ENCODE results near the gene LPO. TPM values are rescaled to one million over a fixed set of nuclear protein-coding genes. Genes with fewer than 3 reads are reported as not detected.

Gene LPO
- polyA plus RNA-seq, 1 experiment = not detected

GRCh38 chr17:58283674-58284612, 45.6 kb downstream of the LPO start:
- TF ChIP-seq, protein P1, sequence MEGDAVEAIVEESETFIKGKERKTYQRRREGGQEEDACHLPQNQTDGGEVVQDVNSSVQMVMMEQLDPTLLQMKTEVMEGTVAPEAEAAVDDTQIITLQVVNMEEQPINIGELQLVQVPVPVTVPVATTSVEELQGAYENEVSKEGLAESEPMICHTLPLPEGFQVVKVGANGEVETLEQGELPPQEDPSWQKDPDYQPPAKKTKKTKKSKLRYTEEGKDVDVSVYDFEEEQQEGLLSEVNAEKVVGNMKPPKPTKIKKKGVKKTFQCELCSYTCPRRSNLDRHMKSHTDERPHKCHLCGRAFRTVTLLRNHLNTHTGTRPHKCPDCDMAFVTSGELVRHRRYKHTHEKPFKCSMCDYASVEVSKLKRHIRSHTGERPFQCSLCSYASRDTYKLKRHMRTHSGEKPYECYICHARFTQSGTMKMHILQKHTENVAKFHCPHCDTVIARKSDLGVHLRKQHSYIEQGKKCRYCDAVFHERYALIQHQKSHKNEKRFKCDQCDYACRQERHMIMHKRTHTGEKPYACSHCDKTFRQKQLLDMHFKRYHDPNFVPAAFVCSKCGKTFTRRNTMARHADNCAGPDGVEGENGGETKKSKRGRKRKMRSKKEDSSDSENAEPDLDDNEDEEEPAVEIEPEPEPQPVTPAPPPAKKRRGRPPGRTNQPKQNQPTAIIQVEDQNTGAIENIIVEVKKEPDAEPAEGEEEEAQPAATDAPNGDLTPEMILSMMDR (IDR thresholded peaks at IDR 0.05; ENCODE audit: low read depth, low read length) = no peak
- POLR2A ChIA-PET = no interaction called here
- Histone ChIP-seq H3K4me3 (ENCODE audit: low read depth, low read length) (no peak overlapping the region), H3K9me3 (ENCODE audit: control insufficient read depth, insufficient read depth, low read length) (no peaks in the 10 kb centered on the region; the same call in 1 of the 2 replicates), H3K27ac (ENCODE audit: low read depth, low read length) (no peak overlapping the region), H3K27me3 (ENCODE audit: control insufficient read depth, insufficient read depth, low read length) (peaks cover 20% of the 10 kb centered on the region)
- no peak for DNase-seq (ENCODE audit: low read depth, low spot score)
- CTCF ChIA-PET = interaction anchor here (1.5 kb wide), 1 partner anchor 20 kb away, joined by 3 read pairs; no protein-coding TSS in a partner anchor

DNA sequence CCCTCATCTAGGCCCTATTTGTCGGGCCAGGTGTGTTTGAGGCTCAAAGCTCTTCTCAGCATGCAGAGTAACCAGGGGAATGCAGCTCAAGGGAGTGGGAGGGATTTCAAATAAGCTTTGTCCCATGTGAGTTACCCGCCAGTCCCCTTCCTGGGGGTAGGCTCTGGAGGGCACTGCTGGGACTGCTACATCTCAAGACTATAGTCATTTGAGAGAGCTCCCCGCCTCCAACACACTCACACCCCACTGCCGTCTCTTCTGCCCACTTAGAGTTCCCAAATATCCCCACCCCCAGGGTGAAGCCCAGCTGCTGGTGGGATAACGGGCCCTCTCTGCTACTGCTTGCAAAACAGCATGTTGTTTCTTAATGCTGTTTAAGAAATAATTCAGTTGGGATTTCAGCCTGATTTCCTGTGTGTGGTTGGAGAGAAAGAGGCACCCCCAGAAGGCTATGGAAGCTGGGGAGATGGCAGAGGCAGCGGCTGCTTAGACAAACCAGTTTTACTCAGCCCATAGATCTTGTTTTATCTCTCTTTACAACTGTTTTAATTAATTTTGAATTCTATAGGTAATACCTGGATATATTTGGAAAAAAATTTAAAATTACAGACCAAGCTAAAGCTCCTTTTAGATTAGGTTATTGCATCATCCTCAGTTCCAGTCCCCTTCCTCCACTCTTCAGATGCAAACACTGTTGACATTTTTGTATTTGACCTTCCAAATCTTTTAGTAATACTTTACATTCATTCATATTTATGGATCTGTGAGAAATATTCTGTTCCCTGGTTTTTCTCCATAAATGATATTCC, 46.4 kb downstream of the LPO start:
- no peaks in the 10 kb centered on the region for H3K9me3 ChIP-seq (ENCODE audit: control insufficient read depth, insufficient read depth, low read length)
- POLR2A ChIA-PET = no interaction called here
- CTCF ChIA-PET = interaction anchor here (1.5 kb wide), 1 partner anchor 19 kb away, joined by 3 read pairs; no protein-coding TSS in a partner anchor
- no peak overlapping the region for H3K27ac ChIP-seq (ENCODE audit: low read depth, low read length)
- TF ChIP-seq, protein P1 (IDR thresholded peaks at IDR 0.05; ENCODE audit: low read depth, low read length) = no peak
- peaks cover 12% of the 10 kb centered on the region for H3K27me3 ChIP-seq (ENCODE audit: control insufficient read depth, insufficient read depth, low read length)
- DNase-seq (ENCODE audit: low read depth, low spot score) = no peak
- H3K4me3 ChIP-seq (ENCODE audit: low read depth, low read length) = no peak overlapping the region

DNA sequence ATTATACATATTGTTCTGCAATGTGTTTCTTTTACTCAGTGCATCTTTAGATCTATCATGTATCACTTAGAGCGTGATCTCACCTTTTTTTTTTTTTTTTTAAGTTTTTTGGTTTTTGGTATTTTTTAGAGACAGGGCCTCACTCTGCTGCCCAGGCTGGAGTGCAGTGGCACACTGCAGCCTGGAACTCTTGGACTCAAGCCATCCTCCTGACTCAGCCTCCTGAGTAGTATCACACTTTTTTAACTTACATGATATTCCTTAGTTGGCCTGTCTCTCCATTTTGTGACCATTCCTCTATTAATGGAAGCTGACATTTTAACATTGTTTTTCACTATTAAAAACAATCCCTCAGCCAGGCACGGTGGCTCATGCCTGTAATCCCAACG, 47.0 kb downstream of the LPO start:
- peaks cover 9% of the 10 kb centered on the region for H3K27me3 ChIP-seq (ENCODE audit: control insufficient read depth, insufficient read depth, low read length)
- no peaks in the 10 kb centered on the region for H3K9me3 ChIP-seq (ENCODE audit: control insufficient read depth, insufficient read depth, low read length)
- CTCF ChIA-PET = interaction anchor here (1.5 kb wide), 1 partner anchor 18 kb away, joined by 3 read pairs; no protein-coding TSS in a partner anchor
- no peak overlapping the region for H3K4me3 ChIP-seq (ENCODE audit: low read depth, low read length)
- POLR2A ChIA-PET = no interaction called here
- TF ChIP-seq, protein P1 (IDR thresholded peaks at IDR 0.05; ENCODE audit: low read depth, low read length) = no peak
- no peak for DNase-seq (ENCODE audit: low read depth, low spot score)
- H3K27ac ChIP-seq (ENCODE audit: low read depth, low read length) = no peak overlapping the region

DNA sequence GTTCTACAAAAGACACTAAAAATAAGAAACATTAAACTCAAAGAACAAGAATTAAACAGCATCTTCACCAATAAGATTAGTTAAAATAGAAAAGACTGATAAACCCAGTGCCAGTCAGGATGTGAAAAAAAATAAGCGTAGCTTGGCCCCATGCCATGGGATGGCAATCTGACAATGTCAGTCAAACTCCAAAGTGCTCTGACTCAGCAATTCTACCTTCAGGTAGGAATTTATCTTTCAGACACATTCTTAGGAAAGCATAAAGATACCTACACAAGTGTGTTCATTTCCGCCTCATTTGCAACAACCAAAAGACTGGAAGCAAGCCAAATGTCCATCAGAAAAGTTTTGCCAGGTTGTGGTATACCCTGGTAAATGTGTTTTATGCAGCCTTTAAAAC, 51.5 kb downstream of the LPO start:
- Histone ChIP-seq H3K27me3 (ENCODE audit: control insufficient read depth, insufficient read depth, low read length) (peaks cover 13% of the 10 kb centered on the region), H3K9me3 (ENCODE audit: control insufficient read depth, insufficient read depth, low read length) (no peaks in the 10 kb centered on the region), H3K4me3 (ENCODE audit: low read depth, low read length) (no peak overlapping the region), H3K27ac (ENCODE audit: low read depth, low read length) (no peak overlapping the region)
- no peak for DNase-seq (ENCODE audit: low read depth, low spot score)
- ChIA-PET POLR2A (no interaction called here), CTCF (no interaction called here)
- TF ChIP-seq, protein P1 (IDR thresholded peaks at IDR 0.05; ENCODE audit: low read depth, low read length) = no peak

Data from AG04450 (cell line).